HG03439 (cell line): ENCODE data around the gene CRPPA.
"Not testable (repeated sequence)": the region's sequence is repeated elsewhere in the genome, so short reads cannot be mapped to it uniquely, and the experiment has no call there.

Source experiments
- ATAC-seq: cut with Tn5 transposase; IDR thresholded peaks from one replicate; pipeline ENCODE4 v1.9.1; 2021; ENCODE audit warnings: mild to moderate bottlenecking, moderate library complexity; ENCODE audit not compliant: unreplicated experiment

Gene CRPPA

GRCh38 chr7:16421333-16422102, at the start of gene CRPPA:
CRPPA (minus strand) TSS chr7:16421538; CDS start chr7:16421322, 216 bp downstream.
- peak; percentile 18 for ATAC-seq

- no peak for ATAC-seq
Observed at GRCh38 chr7:16465469-16466361, 44.4 kb upstream of the CRPPA start, which contains the start of gene SOSTDC1. SOSTDC1 (minus strand) TSS chr7:16465738; CDS start chr7:16465668, 70 bp downstream.

GRCh38 chr7:16463949-16464715, 42.8 kb upstream of the CRPPA start:
- ATAC-seq = no peak

GRCh38 chr7:16463520-16463919, 42.2 kb upstream of the CRPPA start:
- no peak for ATAC-seq

- no peak for ATAC-seq
Observed at GRCh38 chr7:16462431-16462889, 41.1 kb upstream of the CRPPA start.

- no peak for ATAC-seq
Observed at GRCh38 chr7:16460789-16461493, 39.6 kb upstream of the CRPPA start.

- ATAC-seq = not testable (repeated sequence)
Observed at GRCh38 chr7:16456303-16456702, 35.0 kb upstream of the CRPPA start.

GRCh38 chr7:16455591-16455990, 34.3 kb upstream of the CRPPA start:
- no peak for ATAC-seq

- no peak for ATAC-seq
Observed at GRCh38 chr7:16450366-16450765, 29.0 kb upstream of the CRPPA start.

- ATAC-seq = no peak
Observed at GRCh38 chr7:16447876-16448275, 26.5 kb upstream of the CRPPA start.

GRCh38 chr7:16446508-16446907, 25.2 kb upstream of the CRPPA start:
- ATAC-seq = no peak

GRCh38 chr7:16443871-16444270, 22.5 kb upstream of the CRPPA start:
- ATAC-seq = not testable (repeated sequence)

GRCh38 chr7:16438988-16439387, 17.6 kb upstream of the CRPPA start:
- no peak for ATAC-seq

GRCh38 chr7:16436306-16436705, 15.0 kb upstream of the CRPPA start:
- ATAC-seq = no peak

GRCh38 chr7:16433568-16434122, 12.3 kb upstream of the CRPPA start:
- ATAC-seq = no peak

GRCh38 chr7:16432425-16432731, 11.0 kb upstream of the CRPPA start:
- no peak for ATAC-seq

GRCh38 chr7:16431646-16432424, 10.5 kb upstream of the CRPPA start:
- ATAC-seq = no peak

- no peak for ATAC-seq
Observed at GRCh38 chr7:16430133-16430532, 8.8 kb upstream of the CRPPA start.

- ATAC-seq = no peak
Observed at GRCh38 chr7:16428672-16429071, 7.3 kb upstream of the CRPPA start.
